ENCODE results near the gene MFSD6. TPM values are rescaled to one million over a fixed set of nuclear protein-coding genes. Genes with fewer than 3 reads are reported as not detected.

The MFSD6 gene
- total RNA-seq, result 10 to 100 TPM in 1 of 2 donors, 1 to 10 TPM in 1; 8.0 to 16.2 TPM

DNA sequence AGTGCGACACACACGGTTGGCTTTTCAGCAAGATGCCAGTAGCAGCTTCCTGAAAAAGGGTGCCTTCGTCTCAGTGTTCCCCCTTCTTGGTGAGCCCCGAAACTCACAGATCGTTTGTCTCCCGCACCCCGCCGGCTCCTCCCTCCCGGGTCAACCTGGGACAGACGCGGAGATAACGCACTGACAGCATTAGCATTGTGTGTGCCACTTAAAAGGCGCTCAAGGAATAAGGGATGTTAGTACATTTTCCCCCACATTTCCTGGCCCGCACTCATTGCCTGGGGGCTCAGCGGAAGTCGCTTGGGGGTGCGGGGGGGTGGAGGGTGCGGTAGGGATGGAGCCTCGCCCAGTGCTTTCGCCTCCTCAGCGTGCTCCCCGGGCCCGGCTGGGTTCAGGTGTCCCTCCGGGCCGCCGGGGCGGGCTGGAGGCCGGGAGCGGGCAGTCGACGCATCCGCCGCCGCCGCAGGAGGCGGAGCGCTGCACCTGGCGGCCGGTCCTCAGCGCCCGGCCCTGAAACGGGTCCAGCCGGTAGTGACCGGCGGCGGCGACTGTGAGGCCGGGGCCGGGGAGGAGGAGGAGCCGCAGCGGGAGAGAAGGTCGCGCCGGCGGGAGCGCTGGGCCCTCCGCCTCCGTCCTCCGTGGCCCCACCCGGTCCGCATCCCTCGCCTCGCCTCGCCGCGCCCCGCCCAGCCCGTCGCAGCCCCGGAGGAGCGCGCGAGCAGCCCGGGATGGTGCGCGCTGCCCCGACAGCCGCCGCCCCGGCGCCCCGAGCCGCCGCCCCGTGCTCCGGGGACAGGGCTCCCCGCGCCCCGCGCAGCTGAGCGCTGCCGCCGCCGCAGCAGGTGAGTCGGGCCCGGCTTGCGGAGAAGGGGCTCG is at the start of gene MFSD6:
MFSD6 (plus strand) TSS at position 694 of the 876 bp plus-strand sequence. CDS start 27,675 bp downstream, outside the sequence.

DNA sequence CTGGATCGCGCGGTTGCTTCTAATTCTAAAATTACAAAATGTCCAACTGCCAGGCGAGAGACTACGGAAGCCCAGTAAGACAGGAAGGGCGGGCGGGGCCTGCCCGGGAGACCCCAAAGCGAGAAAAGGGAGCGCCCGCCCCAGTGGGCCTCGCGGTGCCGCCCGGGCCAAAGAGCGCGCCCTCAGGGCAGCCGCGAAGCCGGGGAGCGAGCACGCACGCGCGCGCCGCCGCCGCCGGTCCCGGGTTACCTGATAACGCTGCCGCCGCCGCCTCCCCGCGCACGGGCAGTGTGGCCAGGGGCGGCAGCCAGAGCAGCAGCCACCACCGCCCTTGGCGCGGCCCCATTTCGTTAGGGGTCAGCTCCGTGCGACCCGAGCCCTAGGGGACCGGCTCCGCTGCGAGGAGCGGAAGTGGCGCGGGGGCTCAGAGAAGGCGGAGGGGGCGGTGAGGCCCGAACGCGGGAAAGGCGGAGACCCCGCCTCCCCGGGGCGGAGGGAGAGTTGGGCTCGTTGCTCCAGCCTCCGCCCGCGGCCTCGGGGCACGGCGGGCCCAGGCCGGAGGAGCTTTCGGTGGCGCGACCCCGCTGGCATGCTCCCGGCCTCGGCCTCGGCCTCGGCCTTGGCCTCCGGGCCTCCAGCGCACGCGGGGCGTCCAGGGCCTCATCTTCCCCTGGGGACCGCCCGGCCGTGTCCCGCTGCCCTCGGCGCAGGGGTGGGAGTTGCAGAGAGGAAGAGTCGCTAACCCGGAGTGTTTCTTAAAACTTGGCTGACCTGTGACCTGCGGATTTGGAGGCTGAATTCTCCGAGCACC is 126.4 kb downstream of the MFSD6 start, which contains the start of gene NEMP2:
NEMP2 (minus strand) TSS at position 413 of the 811 bp plus-strand sequence; CDS start at position 346, 67 bp downstream.

Other genes starting within 250 kb of the MFSD6 start
- gene HIBCH, start 88.5 kb upstream of the MFSD6 start, total RNA-seq, result 10 to 100 TPM; 13.1 to 23.3 TPM
- 10 to 100 TPM in 1 of 2 donors, 1 to 10 TPM in 1; 7.6 to 11.3 TPM for gene INPP1, start 64.8 kb upstream of the MFSD6 start, total RNA-seq
- gene NEMP2, start 126.4 kb downstream of the MFSD6 start, total RNA-seq, result 1 to 10 TPM; 8.7 to 9.6 TPM
- gene NAB1, start 240.7 kb downstream of the MFSD6 start, total RNA-seq, result 10 to 100 TPM; 33.3 to 63.0 TPM

All from melanocyte of skin (primary cell).